Smooth muscle cell (in vitro differentiated cells): Measurements from ENCODE around the gene PLEKHA3. TPM values are rescaled to one million over a fixed set of nuclear protein-coding genes. Genes with fewer than 3 reads are reported as not detected.

Source experiments
- DNase-seq: peaks from one replicate; lab custom pipeline; 2025; ENCODE audit not compliant: unreplicated experiment; lab: John Stamatoyannopoulos, UW
- H2AFZ ChIP-seq: fragments of 200-600 bp; sonication (generic); 2 replicates; pipeline ENCODE4 v1.6.0; 2016; ENCODE audit warnings: antibody characterized with exemption, low read depth, mild to moderate bottlenecking
- H3F3A ChIP-seq: fragments of 200-600 bp; sonication (generic); 2 replicates; pipeline ENCODE4 v1.6.0; 2017; ENCODE audit warnings: antibody characterized with exemption, low read depth
- H3K27ac ChIP-seq: fragments of 200-600 bp; sonication (generic); 2 replicates; pipeline ENCODE4 v1.5.1; 2016; ENCODE audit warnings: low read depth, mild to moderate bottlenecking
- H3K27me3 ChIP-seq: fragments of 200-600 bp; sonication (generic); 2 replicates; pipeline ENCODE4 v1.6.1; 2016; ENCODE audit warnings: low read depth, mild to moderate bottlenecking
- H3K36me3 ChIP-seq: fragments of 200-600 bp; sonication (generic); 2 replicates; pipeline ENCODE4 v1.5.1; 2016; ENCODE audit warnings: low read depth
- H3K4me1 ChIP-seq: fragments of 200-600 bp; sonication (generic); 2 replicates; pipeline ENCODE4 v1.5.1; 2016; ENCODE audit warnings: low read depth
- H3K4me2 ChIP-seq: fragments of 200-600 bp; sonication (generic); 2 replicates; pipeline ENCODE4 v1.6.0; 2016; ENCODE audit warnings: mild to moderate bottlenecking
- H3K4me3 ChIP-seq: fragments of 200-600 bp; sonication (generic); 2 replicates; pipeline ENCODE4 v1.5.1; 2016; ENCODE audit warnings: mild to moderate bottlenecking
- H3K79me2 ChIP-seq: fragments of 200-600 bp; sonication (generic); 2 replicates; pipeline ENCODE4 v1.6.0; 2016; ENCODE audit warnings: low read depth, mild to moderate bottlenecking
- H3K9ac ChIP-seq: fragments of 200-600 bp; sonication (generic); 2 replicates; pipeline ENCODE4 v1.6.0; 2016; ENCODE audit warnings: low read depth
- H3K9me3 ChIP-seq: fragments of 200-600 bp; sonication (generic); replicated peaks from 2 replicates; pipeline ENCODE4 v1.5.1; 2016; ENCODE audit warnings: low read depth
- H4K20me1 ChIP-seq: fragments of 200-600 bp; sonication (generic); 2 replicates; pipeline ENCODE4 v1.6.0; 2016; ENCODE audit warnings: low read depth
- CTCF ChIP-seq: fragments of 200-600 bp; sonication (generic); IDR thresholded peaks from 2 replicates; pipeline ENCODE4 v1.5.1; 2017; ENCODE audit warnings: borderline replicate concordance, mild to moderate bottlenecking, antibody characterized with exemption; ENCODE audit not compliant: insufficient read depth, poor library complexity, severe bottlenecking
- WGBS: methylation state at CpG from one replicate; pipeline ENCODE4 v1.1.7; 2016; ENCODE audit warnings: low lambda C conversion rate; 5-methylcytosine and 5-hydroxymethylcytosine counted together
- polyA plus RNA-seq: library from polyadenylated mRNA; unstranded; fragments of >200 nt; fragmentation: Nextera tagmentation; extraction: Ambion mirVana; gene quantifications from 2 replicates; pipeline ENCODE4 v1.2.1, GENCODE V29; 2016
- total RNA-seq: library from RNA; depleted of rRNA; stranded (reverse); fragments of >200 nt; gene quantifications from 2 replicates; pipeline ENCODE4 v1.2.3, GENCODE V29; 2014

The PLEKHA3 gene
- 9.9 and 26.4 TPM in 2 replicates for total RNA-seq
- 37.9 and 38.2 TPM in 2 replicates for polyA plus RNA-seq

DNA sequence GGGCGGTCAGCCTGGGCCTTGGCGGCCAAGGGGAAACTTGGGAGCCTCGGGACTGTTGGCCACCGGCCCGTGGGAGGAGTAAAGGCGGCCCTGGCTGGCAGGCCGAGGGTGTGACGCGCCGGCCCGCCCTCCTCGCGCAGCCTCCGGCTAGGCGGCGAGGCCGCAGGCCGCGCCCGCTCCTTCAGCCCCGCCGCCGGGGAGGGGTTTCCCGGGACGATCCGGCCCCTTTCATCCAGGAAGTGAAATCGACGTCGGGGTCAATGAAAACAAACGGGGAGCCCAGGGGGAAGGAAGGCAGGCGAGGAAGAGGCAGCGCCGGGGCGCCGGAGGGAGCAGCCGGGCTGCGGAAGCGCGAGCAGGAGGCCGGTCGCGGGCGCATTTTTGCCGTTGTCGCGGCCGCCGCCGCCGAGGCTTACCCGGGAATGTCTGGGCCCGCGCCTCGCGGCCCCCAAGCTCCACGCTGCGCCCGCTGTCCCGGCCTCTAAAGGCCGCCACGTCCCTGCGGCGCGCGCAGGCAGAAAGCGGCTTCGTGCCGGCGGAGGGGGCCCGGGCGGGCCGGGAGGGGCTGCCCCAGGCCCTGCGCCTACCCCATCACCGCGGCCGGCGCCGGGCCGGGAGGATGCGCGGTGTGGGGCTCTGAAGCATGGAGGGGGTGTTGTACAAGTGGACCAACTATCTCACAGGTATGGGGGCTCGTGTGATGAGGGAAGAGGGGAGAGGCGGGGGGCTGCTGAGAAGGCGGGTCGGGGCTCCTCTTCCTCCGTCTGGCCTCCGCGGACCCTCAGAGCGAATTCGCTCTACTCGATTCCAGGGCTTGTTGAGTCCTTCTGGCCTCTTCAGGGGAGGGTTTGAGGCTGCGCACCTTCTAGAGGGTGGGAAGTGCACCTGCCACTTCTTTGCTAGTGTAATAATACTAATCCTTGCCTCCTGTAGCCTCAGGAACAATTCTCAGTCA lies at the start of gene PLEKHA3:
Gene PLEKHA3 (plus strand): TSS at position 231 of the 955 bp plus-strand sequence. CDS start 413 bp downstream, at position 644.
- peaks cover 47% of the 10 kb centered on the region for H4K20me1 ChIP-seq
- H3K4me2 ChIP-seq, result peak within 1 kb of the TSS; percentile 92
- peaks cover 32% of the 10 kb centered on the region for H3K4me1 ChIP-seq
- H3K9ac ChIP-seq, result peak within 1 kb of the TSS; percentile 90
- peaks cover 75% of the 10 kb centered on the region for H3K79me2 ChIP-seq
- peak within 1 kb of the TSS; percentile 95 for H2AFZ ChIP-seq
- H3K9me3 ChIP-seq, result no peaks in the 10 kb centered on the region
- peaks cover 5% of the 10 kb centered on the region for H3F3A ChIP-seq
- 1% methylated on average over 61 of the region's 92 CpGs for WGBS
- H3K36me3 ChIP-seq, result no peaks in the 10 kb centered on the region
- peak within 1 kb of the TSS; percentile 94 for H3K27ac ChIP-seq
- H3K4me3 ChIP-seq, result peak within 1 kb of the TSS; percentile 91
- no peak for TF ChIP-seq CTCF
- no peaks in the 10 kb centered on the region for H3K27me3 ChIP-seq
- DNase-seq, result peak; percentile 88

DNA sequence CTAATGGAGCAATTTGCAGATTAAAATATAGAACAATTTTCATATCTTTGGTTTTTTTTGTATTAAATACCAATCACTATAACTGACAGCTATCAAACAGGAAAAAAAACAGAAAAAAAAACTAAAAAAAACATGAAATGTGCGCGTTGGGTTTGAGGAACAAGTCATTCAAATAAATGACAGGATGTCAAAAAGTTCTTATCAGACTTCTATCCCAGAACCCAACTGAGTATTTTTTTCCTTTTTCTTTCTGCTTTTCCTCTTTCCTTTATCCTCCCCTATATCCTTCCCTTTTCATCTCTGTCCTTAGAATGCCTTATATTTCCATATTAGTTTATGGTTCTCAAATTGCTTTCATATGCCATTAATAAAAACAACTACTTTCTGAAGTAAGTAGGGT lies 43.6 kb upstream of the PLEKHA3 start:
- peaks cover 11% of the 10 kb centered on the region for H3K36me3 ChIP-seq
- H3K79me2 ChIP-seq, result no peaks in the 10 kb centered on the region
- WGBS, result 100% methylated on average over 2 of the region's 2 CpGs
- H4K20me1 ChIP-seq, result peaks cover 5% of the 10 kb centered on the region
- no peaks in the 10 kb centered on the region for H3K9me3 ChIP-seq
- no peak for DNase-seq
- no peak overlapping the region for H2AFZ ChIP-seq
- H3K4me1 ChIP-seq, result peaks cover 9% of the 10 kb centered on the region
- no peak overlapping the region for H3K27ac ChIP-seq
- H3K9ac ChIP-seq, result no peak overlapping the region
- H3K27me3 ChIP-seq, result no peaks in the 10 kb centered on the region
- TF ChIP-seq CTCF, result no peak
- H3F3A ChIP-seq, result peaks cover 23% of the 10 kb centered on the region
- no peak overlapping the region for H3K4me2 ChIP-seq
- no peak overlapping the region for H3K4me3 ChIP-seq

GRCh38 chr2:178441426-178441825 lies 38.8 kb upstream of the PLEKHA3 start:
- Histone ChIP-seq H3K27me3 (no peaks in the 10 kb centered on the region), H3F3A (peaks cover 28% of the 10 kb centered on the region), H3K4me3 (no peak overlapping the region), H3K79me2 (no peaks in the 10 kb centered on the region), H3K9ac (no peak overlapping the region), H4K20me1 (peaks cover 5% of the 10 kb centered on the region), H3K4me2 (no peak overlapping the region), H3K27ac (no peak overlapping the region), H2AFZ (no peak overlapping the region), H3K9me3 (no peaks in the 10 kb centered on the region), H3K36me3 (peaks cover 29% of the 10 kb centered on the region), H3K4me1 (peaks cover 9% of the 10 kb centered on the region)
- no peak for DNase-seq
- WGBS, result 99% methylated on average over 2 of the region's 2 CpGs
- TF ChIP-seq CTCF, result no peak
